HEK293T (cell line): ENCODE results near the gene WIPF2.

Source experiments
- FOXA1 ChIP-seq: fragments of 450-650 bp; IDR thresholded peaks from 2 replicates; pipeline ENCODE4 v1.6.1; 2016; ENCODE audit warnings: mild to moderate bottlenecking
- FOXK2 ChIP-seq: fragments of 450-650 bp; IDR thresholded peaks from 2 replicates; pipeline ENCODE4 v1.6.1; 2016; ENCODE audit warnings: mild to moderate bottlenecking
- NFRKB ChIP-seq: fragments of 450-650 bp; IDR thresholded peaks from 2 replicates; pipeline ENCODE4 v1.6.1; 2016; ENCODE audit warnings: mild to moderate bottlenecking, moderate library complexity
- PKNOX1 ChIP-seq: fragments of 450-650 bp; IDR thresholded peaks from 2 replicates; pipeline ENCODE4 v1.6.1; 2016
- SP1 ChIP-seq: fragments of 450-650 bp; IDR thresholded peaks from 2 replicates; pipeline ENCODE4 v1.6.1; 2017
- ZNF384 ChIP-seq: fragments of 450-650 bp; IDR thresholded peaks from 2 replicates; pipeline ENCODE4 v1.6.1; 2016

GRCh38 chr17:40293363-40293762 lies 74.3 kb downstream of the WIPF2 start:
- no peak for TF ChIP-seq NFRKB
- no peak for TF ChIP-seq SP1
- no peak for TF ChIP-seq FOXK2
- TF ChIP-seq FOXA1, result no peak
- no peak for TF ChIP-seq ZNF384
- no peak for TF ChIP-seq PKNOX1
